Activated CD8-positive, alpha-beta memory T cell treated with anti-CD3 and anti-CD28 coated beads, Interleukin-2, amount 50 U/mL, for 1 hour (primary cell): ENCODE data around the gene PSEN2.
A peak's percentile ranks its signal among the peaks of the same experiment; 100 is the strongest.
"Not testable (repeated sequence)": the region's sequence is repeated elsewhere in the genome, so short reads cannot be mapped to it uniquely, and the experiment has no call there.

ENCODE experiments used
- DNase-seq: peaks from one replicate; pipeline ENCODE4 v3.0.0-alpha.2; 2020; ENCODE audit errors: extremely low read depth

PSEN2 gene

GRCh38 chr1:226870401-226871279 is at the start of gene PSEN2:
Gene PSEN2 (plus strand): TSS chr1:226870616. CDS start chr1:226881908, 11,292 bp downstream.
- no peak for DNase-seq

GRCh38 chr1:226820941-226821718 is 49.3 kb upstream of the PSEN2 start:
- DNase-seq, result no peak

GRCh38 chr1:226821719-226822085 is 48.7 kb upstream of the PSEN2 start:
- DNase-seq, result no peak

GRCh38 chr1:226823643-226824042 is 46.8 kb upstream of the PSEN2 start:
- DNase-seq, result no peak

GRCh38 chr1:226825037-226825745 is 45.2 kb upstream of the PSEN2 start:
- no peak for DNase-seq

GRCh38 chr1:226825746-226826100 is 44.7 kb upstream of the PSEN2 start:
- DNase-seq, result no peak

GRCh38 chr1:226826479-226827261 is 43.7 kb upstream of the PSEN2 start:
- DNase-seq, result no peak

- DNase-seq, result no peak
Observed at GRCh38 chr1:226827458-226827857, 43.0 kb upstream of the PSEN2 start.

GRCh38 chr1:226827968-226828513 is 42.4 kb upstream of the PSEN2 start:
- peak; percentile 93 for DNase-seq

GRCh38 chr1:226829105-226829504 is 41.3 kb upstream of the PSEN2 start:
- DNase-seq, result no peak

- no peak for DNase-seq
Observed at GRCh38 chr1:226831953-226832352, 38.5 kb upstream of the PSEN2 start.

GRCh38 chr1:226832613-226833012 is 37.8 kb upstream of the PSEN2 start:
- no peak for DNase-seq

GRCh38 chr1:226834179-226834578 is 36.2 kb upstream of the PSEN2 start:
- DNase-seq, result not testable (repeated sequence)

GRCh38 chr1:226835396-226835795 is 35.0 kb upstream of the PSEN2 start:
- not testable (repeated sequence) for DNase-seq

GRCh38 chr1:226837966-226838365 is 32.5 kb upstream of the PSEN2 start:
- DNase-seq, result not testable (repeated sequence)

- no peak for DNase-seq
Observed at GRCh38 chr1:226838456-226838855, 32.0 kb upstream of the PSEN2 start.

- DNase-seq, result no peak
Observed at GRCh38 chr1:226845624-226846023, 24.8 kb upstream of the PSEN2 start.

- no peak for DNase-seq
Observed at GRCh38 chr1:226846786-226847185, 23.6 kb upstream of the PSEN2 start.

GRCh38 chr1:226854548-226854947 is 15.9 kb upstream of the PSEN2 start:
- DNase-seq, result not testable (repeated sequence)

GRCh38 chr1:226862890-226863289 is 7.5 kb upstream of the PSEN2 start:
- DNase-seq, result no peak

- no peak for DNase-seq
Observed at GRCh38 chr1:226863446-226863845, 7.0 kb upstream of the PSEN2 start.
